CD1c-positive myeloid dendritic cell (primary cell): Measurements from ENCODE around the gene EMP1.

Source experiments
- DNase-seq: peaks from one replicate; pipeline ENCODE4 v3.0.0-alpha.2; 2016; ENCODE audit errors: extremely low spot score

Gene EMP1

GRCh38 chr12:13197526-13198143, 1.1 kb downstream of the EMP1 start:
- DNase-seq: peak; percentile 67

GRCh38 chr12:13198241-13198640, 1.7 kb downstream of the EMP1 start:
- no peak for DNase-seq

- no peak for DNase-seq
Observed at GRCh38 chr12:13198876-13199275, 2.4 kb downstream of the EMP1 start.

- DNase-seq: peak; percentile 56
Observed at GRCh38 chr12:13199592-13199991, 3.1 kb downstream of the EMP1 start.

- DNase-seq: no peak
Observed at GRCh38 chr12:13200841-13201240, 4.3 kb downstream of the EMP1 start.

- no peak for DNase-seq
Observed at GRCh38 chr12:13203034-13203922, 6.8 kb downstream of the EMP1 start.

- DNase-seq: peak; percentile 28
Observed at GRCh38 chr12:13204428-13204827, 7.9 kb downstream of the EMP1 start.

GRCh38 chr12:13205809-13206559, 9.5 kb downstream of the EMP1 start:
- peak; percentile 81 for DNase-seq

GRCh38 chr12:13206560-13206897, 10.0 kb downstream of the EMP1 start:
- DNase-seq: no peak

GRCh38 chr12:13208533-13209435, 12.3 kb downstream of the EMP1 start:
- peak; percentile 53 for DNase-seq

GRCh38 chr12:13209436-13210235, 13.1 kb downstream of the EMP1 start:
- DNase-seq: peak; percentile 64

GRCh38 chr12:13210236-13211190, 14.0 kb downstream of the EMP1 start:
- DNase-seq: peak; percentile 35

- no peak for DNase-seq
Observed at GRCh38 chr12:13211191-13211858, 14.8 kb downstream of the EMP1 start.

- DNase-seq: peak; percentile 87
Observed at GRCh38 chr12:13211859-13212664, 15.5 kb downstream of the EMP1 start.

- no peak for DNase-seq
Observed at GRCh38 chr12:13215056-13215455, 18.5 kb downstream of the EMP1 start.

- no peak for DNase-seq
Observed at GRCh38 chr12:13218641-13219040, 22.1 kb downstream of the EMP1 start.

GRCh38 chr12:13219320-13219719, 22.8 kb downstream of the EMP1 start:
- no peak for DNase-seq

GRCh38 chr12:13220838-13221237, 24.3 kb downstream of the EMP1 start:
- no peak for DNase-seq
